Breast epithelium (tissue), 4 donors: ENCODE data around the gene ALPK1. TPM values are rescaled to one million over a fixed set of nuclear protein-coding genes. Genes with fewer than 3 reads are reported as not detected.
"Not testable (repeated sequence)": the region's sequence is repeated elsewhere in the genome, so short reads cannot be mapped to it uniquely, and the experiment has no call there.

ENCODE experiments used
- DNase-seq, 2 donors: peaks; one replicate each; pipeline ENCODE4 v3.0.0-alpha.2; 2019; ENCODE audit warnings: low spot score in 2 of 2
- H3K27ac ChIP-seq, 2 donors: fragments of 200-600 bp; sonication (generic) in 1 of 2; one replicate each; pipeline ENCODE4 v1.5.1; 2016 to 2019; ENCODE audit warnings: mild to moderate bottlenecking in 1 of 2
- H3K27me3 ChIP-seq, 2 donors: fragments of 200-600 bp; sonication (generic) in 1 of 2; one replicate each; pipeline versions ENCODE4 v1.5.1 to v1.6.0; 2017 to 2019; ENCODE audit warnings: control low read depth in 1 of 2, mild to moderate bottlenecking in 1 of 2
- H3K36me3 ChIP-seq: fragments of 200-600 bp; one replicate; pipeline ENCODE4 v1.5.1; 2019
- H3K4me1 ChIP-seq, 2 donors: fragments of 200-600 bp; sonication (generic); one replicate each; pipeline ENCODE4 v1.5.1; 2016 to 2019; ENCODE audit warnings: control low read depth in 1 of 2
- H3K4me3 ChIP-seq, 3 donors: fragments of 200-600 bp; sonication (generic); 1 replicate in 2 of 3; 2 replicates in 1 of 3; pipeline ENCODE4 v1.5.1; 2016 to 2019; ENCODE audit warnings: mild to moderate bottlenecking in 3 of 3, moderate library complexity in 2 of 3
- H3K9me3 ChIP-seq, 2 donors: fragments of 200-600 bp; sonication (generic) in 1 of 2; one replicate each; pipeline ENCODE4 v1.5.1; 2016 to 2019; ENCODE audit warnings: control low read depth in 1 of 2
- CTCF ChIP-seq, 3 donors: fragments of 450-650 bp; IDR thresholded peaks; one replicate each; pipeline ENCODE4 v1.5.1; 2016 to 2017; ENCODE audit warnings: antibody characterized with exemption in 3 of 3, mild to moderate bottlenecking in 3 of 3, moderate library complexity in 3 of 3
- POLR2A ChIP-seq: fragments of 450-650 bp; IDR thresholded peaks from one replicate; pipeline ENCODE4 v1.6.1; 2016; ENCODE audit warnings: antibody characterized with exemption, mild to moderate bottlenecking, moderate library complexity
- POLR2AphosphoS5 ChIP-seq, 3 donors: sonication (generic); formaldehyde crosslinking; IDR thresholded peaks; one replicate each; pipeline ENCODE4 v1.6.1; 2017; ENCODE audit warnings: antibody characterized with exemption in 3 of 3
- intact Hi-C: fragments of 100-400 bp; cut with DNase I; formaldehyde crosslinking; loops from one replicate; pipeline ENCODE4 v1.15.1; 2023; ENCODE audit warnings: low total_unique reads
- total RNA-seq, 3 donors: library from RNA; depleted of rRNA; stranded (reverse); fragments of >200 nt; gene quantifications; one replicate each; pipeline ENCODE4 v1.1.0, GENCODE V29; 2016

The ALPK1 gene
- total RNA-seq, 3 donors from 2014 or later, result 20.5 to 59.3 (median 53.3) TPM

- intact Hi-C loops, result no loop called here
- Histone ChIP-seq H3K27ac (no peak overlapping the region), H3K9me3 (no peaks in the 10 kb centered on the region), H3K4me1 (no peaks in the 10 kb centered on the region), H3K27me3 (no peaks in the 10 kb centered on the region), H3K36me3 (no peaks in the 10 kb centered on the region), H3K4me3 (no peak overlapping the region)
- no peak for TF ChIP-seq POLR2A
- no peak for TF ChIP-seq POLR2AphosphoS5 (IDR thresholded peaks at IDR 0.05)
- TF ChIP-seq CTCF (IDR thresholded peaks at IDR 0.05), result no peak
- no peak for DNase-seq
These were observed 126.4 kb downstream of the ALPK1 start for GRCh38 chr4:112423591-112423990.

- Histone ChIP-seq H3K36me3 (no peaks in the 10 kb centered on the region), H3K4me1 (no peaks in the 10 kb centered on the region), H3K27me3 (no peaks in the 10 kb centered on the region), H3K4me3 (no peak overlapping the region), H3K27ac (no peak overlapping the region), H3K9me3 (no peaks in the 10 kb centered on the region)
- TF ChIP-seq POLR2AphosphoS5 (IDR thresholded peaks at IDR 0.05) (no peak), POLR2A (no peak), CTCF (IDR thresholded peaks at IDR 0.05) (no peak)
- intact Hi-C loops, result no loop called here
- no peak for DNase-seq
These were observed 128.7 kb downstream of the ALPK1 start for GRCh38 chr4:112425823-112426222.

- TF ChIP-seq CTCF (IDR thresholded peaks at IDR 0.05), result no peak
- Histone ChIP-seq H3K4me3 (no peak overlapping the region), H3K36me3 (no peaks in the 10 kb centered on the region), H3K9me3 (no peaks in the 10 kb centered on the region), H3K4me1 (no peaks in the 10 kb centered on the region), H3K27me3 (no peaks in the 10 kb centered on the region), H3K27ac (no peak overlapping the region)
- no peak for DNase-seq
- intact Hi-C loops, result no loop called here
These were observed 129.2 kb downstream of the ALPK1 start for GRCh38 chr4:112426416-112426815.

GRCh38 chr4:112431158-112431557 lies 134.0 kb downstream of the ALPK1 start:
- no peak for TF ChIP-seq POLR2A
- TF ChIP-seq POLR2AphosphoS5 (IDR thresholded peaks at IDR 0.05), result no peak
- TF ChIP-seq CTCF (IDR thresholded peaks at IDR 0.05), result no peak
- H3K27ac ChIP-seq, result no peak overlapping the region

GRCh38 chr4:112436987-112437386 lies 139.8 kb downstream of the ALPK1 start:
- Histone ChIP-seq H3K36me3 (peaks cover 16% of the 10 kb centered on the region), H3K27me3 (no peaks in the 10 kb centered on the region), H3K9me3 (no peaks in the 10 kb centered on the region), H3K4me1 (no peaks in the 10 kb centered on the region), H3K27ac (no peak overlapping the region), H3K4me3 (no peak overlapping the region)
- DNase-seq, result no peak
- intact Hi-C loops, result no loop called here
- no peak for TF ChIP-seq POLR2AphosphoS5 (IDR thresholded peaks at IDR 0.05)
- TF ChIP-seq CTCF (IDR thresholded peaks at IDR 0.05), result no peak
- no peak for TF ChIP-seq POLR2A

More at GRCh38 chr4:112431158-112431557, 134.0 kb downstream of the ALPK1 start:
- H3K36me3 ChIP-seq, result no peaks in the 10 kb centered on the region
- intact Hi-C loops, result no loop called here
- no peaks in the 10 kb centered on the region for H3K9me3 ChIP-seq
- no peak for DNase-seq
- H3K27me3 ChIP-seq, result no peaks in the 10 kb centered on the region
- H3K4me3 ChIP-seq, result no peak overlapping the region
- no peaks in the 10 kb centered on the region for H3K4me1 ChIP-seq

- Histone ChIP-seq H3K36me3 (peaks cover 16% of the 10 kb centered on the region), H3K9me3 (peaks cover 0 to 18% of the 10 kb centered on the region in 2 donors)
- H3K4me3 ChIP-seq, intact Hi-C loops, H3K4me1 ChIP-seq, DNase-seq, H3K27me3 ChIP-seq, H3K27ac ChIP-seq: not testable (repeated sequence)
These were observed 145.1 kb downstream of the ALPK1 start for GRCh38 chr4:112442226-112442625.
